GM21737 (cell line): ENCODE results near the gene CACNA1H.

Source experiments
- ATAC-seq: cut with Tn5 transposase; IDR thresholded peaks from one replicate; pipeline ENCODE4 v1.9.1; 2021; ENCODE audit warnings: mild to moderate bottlenecking, moderate library complexity; ENCODE audit not compliant: unreplicated experiment

The CACNA1H gene

DNA sequence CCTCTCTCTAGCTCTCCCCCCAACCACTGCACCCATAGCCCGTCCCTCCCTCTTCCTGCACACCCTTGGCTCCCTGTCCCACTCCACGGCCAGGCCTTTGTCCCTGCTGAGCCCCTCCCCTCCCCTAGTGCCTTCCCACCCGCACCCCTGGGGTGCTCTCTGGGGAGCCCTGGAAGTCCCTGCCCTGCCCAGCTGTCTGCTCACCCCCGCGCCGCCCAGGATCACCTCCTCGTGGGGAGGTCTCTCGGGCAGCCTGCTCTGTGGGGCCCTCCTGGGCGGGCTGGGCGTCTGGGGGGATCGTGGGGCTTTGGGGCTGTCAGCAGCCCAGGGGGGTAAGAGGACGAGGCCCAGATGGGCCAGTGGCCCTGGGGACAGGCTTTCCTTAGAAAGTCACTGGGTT is 18.1 kb downstream of the CACNA1H start:
- ATAC-seq = no peak

DNA sequence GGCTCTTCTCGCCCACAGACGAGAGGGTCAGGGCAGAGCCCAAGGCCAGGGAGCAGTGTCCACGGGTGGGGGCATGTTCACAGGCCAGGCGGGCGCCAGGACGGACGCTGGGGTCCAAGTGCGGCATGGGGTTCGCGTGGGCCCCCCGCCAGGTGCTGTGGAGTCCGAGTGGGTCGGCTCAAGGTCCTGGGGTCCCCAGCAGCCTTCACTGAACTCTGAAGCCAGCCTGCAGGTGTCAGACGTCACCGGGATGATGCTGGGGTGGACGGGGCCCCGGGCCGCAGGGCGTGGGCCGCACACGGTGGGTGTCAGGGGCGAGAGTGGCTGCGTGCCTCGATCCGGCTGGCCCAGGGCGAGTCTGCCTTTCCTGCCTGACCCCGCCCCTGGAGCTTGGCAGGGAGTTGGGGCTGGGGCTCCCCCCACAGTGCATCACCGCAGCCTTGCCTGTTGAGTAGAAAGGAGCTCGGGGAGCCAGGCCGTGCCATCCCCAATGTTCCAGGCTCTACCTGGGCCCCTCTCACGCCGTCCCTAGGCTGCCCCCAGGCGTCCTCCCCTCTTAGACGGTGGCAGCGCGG is 19.0 kb downstream of the CACNA1H start:
- ATAC-seq = no peak

DNA sequence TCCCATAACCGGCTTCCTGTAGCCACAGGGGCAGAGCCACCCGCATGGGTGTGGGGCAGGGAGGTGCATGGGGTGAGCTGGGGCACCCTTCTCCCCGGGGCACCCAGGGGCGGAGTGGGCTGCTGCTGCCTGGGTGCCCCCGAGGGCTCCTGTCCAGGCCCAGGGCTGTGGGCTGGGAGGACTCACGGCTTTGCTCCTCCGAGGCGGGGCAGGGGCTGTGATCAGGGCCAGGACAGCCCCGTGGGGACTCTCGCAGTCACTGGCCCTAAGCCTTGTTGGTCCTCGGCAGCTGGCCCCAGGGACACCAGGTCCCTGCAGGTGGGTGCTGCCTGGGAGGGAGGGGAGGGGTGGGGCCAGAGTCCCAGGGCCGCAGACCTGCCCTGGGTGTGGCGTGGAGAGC is 19.7 kb downstream of the CACNA1H start:
- no peak for ATAC-seq

DNA sequence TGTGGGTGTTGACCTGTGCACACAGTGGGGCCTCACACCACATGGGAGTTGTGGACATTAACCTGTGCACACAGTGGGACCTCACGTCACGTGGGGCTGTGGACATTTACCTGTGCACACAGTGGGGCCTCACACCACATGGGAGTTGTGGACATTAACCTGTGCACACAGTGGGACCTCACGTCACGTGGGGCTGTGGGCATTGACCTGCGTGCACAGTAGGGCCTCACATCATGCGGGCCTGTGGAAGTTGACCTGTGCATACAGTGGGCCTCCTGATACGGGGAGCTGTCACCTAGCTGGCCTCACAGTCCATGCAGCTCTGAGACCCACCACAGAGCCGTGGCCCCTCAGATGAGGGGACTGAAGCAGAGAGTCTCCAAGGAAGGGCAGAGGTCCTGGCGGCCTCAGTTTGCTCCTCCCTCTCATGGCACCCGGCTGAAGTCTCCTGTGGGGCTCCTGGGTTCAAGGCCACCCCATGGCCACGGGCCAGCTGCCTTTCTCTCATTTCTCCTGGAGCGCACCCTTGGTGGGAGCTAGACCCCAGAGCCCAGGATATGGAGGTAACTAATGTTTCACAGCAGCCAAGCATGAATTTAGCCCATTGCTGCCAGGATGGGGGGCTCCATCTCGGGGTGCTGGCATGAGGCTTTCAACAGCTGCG is 21.0 kb downstream of the CACNA1H start:
- no peak for ATAC-seq

DNA sequence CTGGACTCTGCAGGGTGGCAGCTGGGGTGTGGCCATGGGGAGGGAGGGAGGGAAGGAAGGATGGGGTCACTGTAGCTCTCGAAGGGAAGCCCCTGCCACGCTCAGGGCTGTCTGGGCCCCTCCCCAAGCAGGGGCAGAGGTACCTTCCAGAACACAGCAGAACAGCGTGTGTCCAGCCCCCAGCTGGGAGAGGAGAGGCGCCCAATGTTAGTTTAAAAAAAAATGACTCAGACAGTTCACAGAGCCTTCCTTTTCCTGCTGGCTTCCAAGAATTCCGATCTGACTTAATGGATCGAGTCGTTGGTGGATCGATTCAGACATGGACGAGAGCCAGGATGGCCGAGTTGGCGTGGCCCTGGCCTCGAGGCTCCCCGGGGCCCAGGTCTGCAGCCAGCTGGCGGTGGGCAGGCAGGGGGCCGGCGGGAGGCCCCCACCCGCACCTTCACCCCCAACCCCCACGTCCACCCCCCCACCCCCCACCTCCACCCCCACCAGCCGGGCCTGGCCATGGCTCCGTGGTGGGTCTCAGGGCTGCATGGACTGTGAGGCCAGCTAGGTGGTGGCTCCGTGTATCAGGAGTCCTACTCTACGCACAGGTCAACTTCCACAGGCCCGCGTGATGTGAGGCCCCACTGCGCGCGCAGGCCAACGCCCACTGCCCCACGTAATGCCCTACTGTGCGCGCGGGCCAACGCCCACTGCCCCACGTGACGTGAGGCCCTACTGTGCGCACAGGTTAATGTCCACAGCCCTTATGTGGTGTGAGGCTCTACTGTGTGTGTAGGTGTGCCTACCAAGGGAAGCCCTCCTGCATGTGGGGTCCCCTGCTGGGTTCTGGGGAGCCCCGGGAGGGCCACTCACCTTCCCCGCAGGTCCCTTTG is 21.8 kb downstream of the CACNA1H start:
- ATAC-seq = no peak

DNA sequence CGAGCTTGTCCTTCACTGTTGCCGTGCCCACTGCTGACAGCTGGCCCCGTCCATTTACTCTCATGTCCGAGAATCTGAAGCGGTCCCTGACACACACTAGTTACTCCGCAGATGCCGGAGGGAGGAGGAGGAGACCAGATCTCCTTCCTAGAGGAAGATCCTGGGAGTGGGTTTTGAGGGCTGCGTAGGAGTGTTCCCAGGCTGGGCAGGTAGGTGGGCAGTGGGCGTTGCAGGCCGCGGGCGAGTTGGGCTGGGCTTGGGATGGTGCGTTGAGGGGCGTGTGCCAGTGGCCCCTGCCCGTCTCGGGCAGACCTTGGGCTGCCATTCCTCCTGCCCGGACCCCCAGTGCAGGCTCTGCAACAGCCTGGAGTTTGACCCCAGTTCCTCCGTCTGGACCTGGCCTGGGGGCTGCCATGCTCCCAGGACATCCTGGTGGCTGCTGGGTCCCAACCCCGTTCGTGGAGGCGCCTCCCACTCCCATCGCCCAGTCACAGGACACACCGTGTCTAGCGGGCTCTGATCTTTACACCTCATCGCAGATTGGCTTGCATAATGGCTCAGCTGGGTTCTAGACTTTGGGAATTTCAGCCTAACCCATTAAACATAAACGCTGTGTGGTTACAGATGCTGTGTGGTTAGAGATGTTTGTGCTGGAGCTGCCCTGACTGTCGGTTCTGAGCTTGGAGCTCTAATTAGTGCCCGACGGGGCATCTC is 22.8 kb downstream of the CACNA1H start:
- ATAC-seq = no peak

DNA sequence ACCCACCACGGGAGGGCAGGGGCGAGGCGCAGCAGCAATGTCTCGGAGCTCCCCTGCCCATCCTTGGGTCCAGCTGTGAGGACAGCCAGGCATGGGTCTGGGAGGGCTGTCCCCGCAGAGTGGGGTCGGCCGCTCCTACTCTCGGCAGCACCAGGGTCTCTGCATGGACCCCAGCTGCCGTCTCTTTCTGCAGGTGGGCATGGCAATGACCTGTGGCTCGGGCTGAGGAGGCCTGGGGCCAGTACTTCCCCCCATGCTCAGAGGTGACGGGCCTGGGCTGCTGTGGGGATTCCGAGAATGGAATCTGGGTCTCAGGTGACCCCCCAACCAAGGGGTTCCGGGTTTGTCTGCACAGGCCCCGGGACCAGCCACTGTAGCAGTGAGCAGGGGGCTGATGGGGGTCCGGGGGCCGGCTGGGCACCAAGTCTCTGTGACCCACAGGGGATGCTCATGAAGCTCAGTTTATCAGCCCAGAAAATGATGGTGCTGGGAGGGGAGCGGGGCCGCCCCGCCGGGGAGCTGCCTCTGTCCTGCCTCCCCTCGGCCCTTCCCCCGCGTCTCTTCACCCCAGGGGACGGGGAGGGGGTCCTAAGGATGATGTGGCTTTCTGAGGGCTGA is 23.5 kb downstream of the CACNA1H start:
- ATAC-seq = no peak

DNA sequence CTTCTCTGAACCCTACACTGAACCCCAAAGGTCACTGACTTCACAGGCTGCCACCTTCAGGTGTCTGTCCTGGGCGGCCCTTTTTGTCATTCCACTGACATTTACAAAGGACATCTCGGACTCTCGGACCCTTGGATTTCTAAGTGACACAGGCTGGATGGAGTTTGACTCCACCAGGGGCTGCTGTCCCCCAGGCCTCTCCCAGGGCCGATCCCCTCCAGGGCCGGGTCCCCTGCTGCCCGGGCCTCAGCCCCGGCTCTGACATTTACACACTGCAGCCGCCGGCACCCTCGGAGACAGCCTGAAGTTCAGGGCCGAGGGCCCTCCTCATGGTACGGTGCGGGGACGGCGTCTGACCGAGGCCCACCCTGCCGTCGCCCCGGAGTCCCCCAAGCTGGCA is 24.1 kb downstream of the CACNA1H start:
- ATAC-seq = no peak

DNA sequence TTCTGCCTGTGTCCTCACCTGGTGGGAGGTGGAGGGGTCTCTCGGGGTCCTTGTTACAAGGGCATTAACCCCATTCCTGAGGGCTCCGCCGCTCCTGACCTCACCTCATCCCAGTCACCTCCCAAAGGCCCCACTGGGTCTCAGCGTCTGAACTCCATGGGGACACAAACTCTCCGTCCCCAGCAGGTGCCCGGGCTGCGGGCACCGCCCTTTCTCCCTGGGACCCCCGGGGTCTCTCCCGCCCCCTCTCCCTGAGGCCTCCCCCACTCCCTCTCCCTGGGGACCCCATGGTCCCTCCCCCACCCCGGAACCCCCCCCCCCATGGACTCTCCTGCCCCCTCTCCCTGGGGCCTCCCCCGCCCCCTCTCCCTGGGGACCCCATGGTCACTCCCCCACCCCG is 24.8 kb downstream of the CACNA1H start:
- no peak for ATAC-seq

DNA sequence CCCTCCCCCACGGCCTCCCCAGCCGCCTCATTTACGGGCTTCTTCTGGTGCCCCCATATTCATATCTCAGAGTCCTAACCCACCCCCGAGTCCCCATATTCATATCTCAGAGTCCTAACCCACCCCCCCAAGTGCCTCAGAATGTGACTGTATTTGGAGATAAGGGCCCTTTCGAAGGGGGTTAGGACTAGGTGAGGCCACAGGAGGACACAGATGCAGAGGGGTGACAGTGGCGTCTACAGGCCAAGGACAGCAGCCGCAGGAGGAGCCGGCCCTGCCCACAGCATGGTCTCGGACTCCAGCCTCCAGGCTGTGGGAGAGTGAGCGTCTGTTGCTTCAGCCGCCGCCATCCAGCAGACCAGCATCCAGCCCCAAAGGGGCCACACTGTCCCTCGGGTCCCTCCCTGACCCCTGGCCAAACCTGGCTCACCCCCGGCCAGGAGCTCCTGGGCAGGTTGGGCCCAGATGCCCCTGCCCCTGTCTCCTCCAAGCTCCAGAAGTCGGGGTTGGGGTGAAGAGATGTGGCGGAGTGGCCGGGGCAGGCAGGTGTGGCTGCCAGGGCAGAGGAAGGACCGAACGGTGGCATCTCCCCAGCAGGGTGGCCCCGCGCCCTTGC is 25.5 kb downstream of the CACNA1H start:
- ATAC-seq = no peak

DNA sequence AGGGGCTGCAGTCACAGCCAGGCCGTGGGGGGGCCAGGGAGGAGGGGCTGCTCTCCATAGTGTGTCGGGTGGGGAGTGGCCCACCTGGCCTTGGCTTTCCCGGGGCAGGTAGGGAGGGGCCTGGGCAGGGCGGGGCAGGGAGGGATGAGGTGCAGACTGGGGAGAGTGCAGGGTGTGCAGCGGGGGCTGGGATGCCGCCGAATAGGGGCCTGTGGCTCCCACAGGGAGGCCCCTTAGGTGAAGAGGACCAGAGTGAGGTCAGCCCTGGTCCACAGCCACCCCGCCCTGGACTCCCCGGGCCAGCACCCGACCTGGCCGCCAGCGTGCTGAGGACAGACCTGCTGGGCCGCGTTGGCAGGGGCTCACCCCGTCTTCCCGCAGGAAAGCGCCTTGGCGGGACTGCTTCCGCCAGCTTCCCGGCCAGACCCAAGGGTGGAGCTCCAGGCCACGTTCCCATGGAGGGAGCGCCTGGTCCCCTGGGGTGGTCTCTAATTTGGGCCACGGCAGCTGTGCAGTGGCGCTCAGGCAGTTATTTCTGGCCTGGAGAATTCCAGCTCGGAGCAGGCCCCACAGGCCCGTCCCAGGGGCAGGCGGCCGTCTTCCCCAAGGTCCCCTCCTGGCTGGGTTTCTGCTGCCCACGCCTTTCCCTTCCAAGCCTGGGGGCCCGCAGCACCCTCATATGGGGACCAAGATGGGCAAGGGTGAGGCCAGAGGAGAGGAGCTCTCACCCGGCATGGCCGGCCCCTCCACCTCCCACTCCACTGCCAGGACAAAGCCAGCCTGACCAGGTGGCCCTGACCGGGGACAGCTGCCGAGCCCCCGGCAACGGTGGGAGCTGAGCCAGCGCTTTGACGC is 27.9 kb downstream of the CACNA1H start:
- no peak for ATAC-seq

DNA sequence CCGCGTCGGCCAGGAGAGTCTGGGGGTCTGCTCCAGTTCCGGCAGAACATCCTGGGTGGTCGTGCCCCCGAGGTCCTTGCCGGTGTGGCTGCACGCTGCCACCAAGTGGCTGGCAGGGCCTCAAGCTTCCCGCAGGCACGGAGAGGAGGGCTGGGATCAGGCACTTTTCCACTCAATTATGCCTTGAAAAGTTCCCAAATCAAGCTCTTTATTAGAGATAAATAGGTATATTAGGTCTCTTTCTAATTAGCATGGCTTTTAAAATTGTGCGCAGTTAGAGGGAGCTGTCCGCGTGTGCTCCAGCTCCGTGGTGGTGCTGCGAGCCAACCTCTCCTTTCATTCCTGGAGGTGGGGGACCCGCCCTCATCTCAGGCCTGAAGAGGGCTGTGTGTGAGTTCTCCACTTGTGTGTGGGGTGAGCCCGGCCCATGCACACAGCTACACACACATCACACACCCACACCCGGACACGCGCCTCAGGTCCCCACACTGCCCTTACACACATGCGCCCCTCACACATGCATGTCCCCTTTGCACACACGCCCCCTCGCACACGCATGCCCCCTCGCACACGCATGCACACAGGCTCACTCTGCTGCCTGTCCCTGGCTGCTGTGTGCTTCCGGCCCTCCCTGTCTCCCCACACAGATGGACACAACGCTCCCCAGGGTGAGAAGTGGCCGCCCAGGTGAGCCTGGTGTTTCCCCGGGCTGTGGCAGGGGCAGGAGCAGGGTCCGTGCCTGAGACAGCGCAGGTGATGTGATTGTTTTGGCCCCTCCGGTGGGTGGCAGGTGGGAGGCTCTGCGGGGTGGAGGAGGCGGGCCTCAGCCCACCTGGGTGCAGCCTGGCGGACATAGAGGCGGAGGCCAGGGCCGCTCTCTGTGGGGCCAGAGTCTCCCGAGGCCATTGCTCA is 28.8 kb downstream of the CACNA1H start:
- no peak for ATAC-seq

DNA sequence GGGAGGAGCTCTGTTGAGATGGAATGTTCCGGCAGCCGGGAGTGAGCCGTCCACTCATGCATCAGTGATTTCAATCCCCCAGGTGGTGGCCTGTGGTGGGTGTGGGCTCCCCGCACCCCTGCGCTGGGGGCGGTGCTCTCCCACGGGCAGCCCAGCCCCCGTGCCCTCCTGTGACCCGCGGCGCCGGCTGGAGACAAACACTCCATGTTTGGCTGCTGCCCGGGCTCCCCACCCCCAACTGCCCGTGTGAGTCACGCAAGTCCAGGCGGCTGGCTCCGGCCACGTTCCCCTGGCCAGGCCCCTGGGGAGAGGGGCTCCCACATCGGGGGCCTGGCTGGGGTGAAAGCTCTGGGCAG is 29.4 kb downstream of the CACNA1H start:
- no peak for ATAC-seq

DNA sequence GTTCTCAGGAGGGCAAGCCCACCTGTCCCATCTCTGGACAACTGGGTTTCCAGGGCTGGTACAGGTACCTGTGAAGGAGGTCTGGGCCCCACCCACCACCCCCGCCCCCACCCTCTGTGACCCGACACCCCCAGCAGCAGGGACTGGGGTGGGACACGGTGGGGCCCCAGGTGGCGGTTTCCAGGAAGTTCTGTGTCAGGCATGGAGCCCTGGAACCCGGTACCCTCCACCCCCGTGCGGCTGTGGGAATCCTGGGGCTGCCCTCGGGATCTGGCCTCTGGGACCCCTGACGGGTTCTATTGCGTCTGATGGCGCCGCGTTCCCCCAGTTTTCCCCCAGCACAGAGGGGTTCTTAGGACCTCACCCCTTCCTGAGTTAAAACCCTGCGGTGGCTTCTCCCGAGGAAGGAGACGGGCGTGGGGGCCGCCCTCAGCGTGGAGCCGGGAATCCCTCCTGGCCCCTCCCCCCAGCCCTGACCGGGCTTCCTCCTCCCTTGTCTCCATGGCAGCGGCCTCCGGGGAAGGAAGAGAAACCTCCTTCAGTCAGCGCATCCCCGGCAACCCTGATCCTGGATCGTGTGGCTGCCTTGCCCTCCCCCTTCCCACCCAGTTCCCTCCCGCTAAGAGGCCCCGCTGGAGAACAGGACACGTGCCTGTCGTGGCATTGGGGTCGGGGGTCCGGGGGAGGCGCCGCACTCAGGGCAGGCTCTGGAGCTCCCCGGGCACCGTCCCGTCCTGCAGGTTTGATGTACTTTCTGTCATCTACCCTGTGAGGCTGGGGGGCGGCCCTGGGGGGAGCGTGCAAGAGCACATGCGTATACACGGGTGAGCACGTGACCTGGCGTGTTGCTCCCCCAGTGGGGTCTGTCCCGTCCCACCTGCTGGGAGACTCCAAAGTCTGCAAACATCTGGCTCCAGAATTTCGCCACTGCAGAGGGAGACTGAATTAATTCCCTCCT is 30.3 kb downstream of the CACNA1H start:
- no peak for ATAC-seq

DNA sequence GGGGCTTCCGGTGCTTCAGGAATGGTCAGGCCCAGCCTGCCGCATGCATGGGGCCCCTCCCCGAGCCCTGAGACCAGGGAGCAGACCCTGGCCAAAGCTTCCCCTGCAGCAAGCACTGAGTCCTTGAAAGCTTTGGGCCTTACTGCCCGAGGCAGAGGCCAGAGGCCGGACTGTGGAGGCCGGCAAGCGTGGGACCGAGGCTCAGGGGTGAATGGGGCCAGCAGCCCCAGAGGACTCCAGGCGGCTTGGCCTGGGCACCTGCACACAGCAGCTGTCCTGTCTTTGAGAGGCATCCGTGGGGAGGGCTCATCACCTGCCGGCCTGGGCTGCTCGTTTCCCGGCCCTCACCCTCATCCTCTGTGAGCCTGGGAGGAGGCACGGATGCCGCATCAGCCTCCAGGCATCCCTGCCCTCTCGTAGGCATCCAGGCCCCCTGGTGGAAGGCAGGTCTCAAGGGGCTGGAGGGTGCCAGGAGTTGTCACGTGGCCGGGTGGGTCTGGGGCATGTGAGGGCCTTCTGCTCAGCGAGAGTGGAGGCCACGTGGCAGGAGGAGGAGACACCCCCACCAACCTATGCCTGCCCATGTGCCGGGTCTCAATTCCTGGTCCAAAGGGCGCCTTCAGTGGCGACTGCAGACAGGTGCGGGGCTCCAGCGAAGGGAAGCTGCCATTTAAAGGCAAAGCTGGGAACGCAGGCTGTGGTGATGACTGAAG is 31.4 kb downstream of the CACNA1H start:
- ATAC-seq = no peak

DNA sequence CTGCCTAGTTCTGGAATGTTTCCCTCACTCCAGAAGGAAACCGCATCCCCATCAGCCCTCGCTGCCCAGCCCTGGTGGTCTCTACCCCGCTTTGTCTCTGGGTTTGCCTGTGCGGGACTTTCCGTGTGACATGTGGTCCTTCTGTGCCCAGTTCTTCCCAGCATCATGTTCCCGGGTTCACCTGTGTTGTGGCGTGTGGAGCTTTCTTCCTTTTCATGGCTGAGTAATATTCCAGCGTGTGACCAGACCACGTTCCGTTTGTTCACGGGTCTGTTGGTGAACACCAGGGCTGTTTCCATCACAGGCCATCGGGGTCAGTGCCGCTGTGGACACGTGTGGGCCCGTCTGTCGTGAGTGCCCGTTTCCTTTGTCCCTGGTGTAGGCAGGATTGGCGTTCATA is 32.1 kb downstream of the CACNA1H start:
- ATAC-seq = no peak
